ENCODE data around the gene HYCC2.
"Not testable (repeated sequence)": the region's sequence is repeated elsewhere in the genome, so short reads cannot be mapped to it uniquely, and the experiment has no call there.

The HYCC2 gene

DNA sequence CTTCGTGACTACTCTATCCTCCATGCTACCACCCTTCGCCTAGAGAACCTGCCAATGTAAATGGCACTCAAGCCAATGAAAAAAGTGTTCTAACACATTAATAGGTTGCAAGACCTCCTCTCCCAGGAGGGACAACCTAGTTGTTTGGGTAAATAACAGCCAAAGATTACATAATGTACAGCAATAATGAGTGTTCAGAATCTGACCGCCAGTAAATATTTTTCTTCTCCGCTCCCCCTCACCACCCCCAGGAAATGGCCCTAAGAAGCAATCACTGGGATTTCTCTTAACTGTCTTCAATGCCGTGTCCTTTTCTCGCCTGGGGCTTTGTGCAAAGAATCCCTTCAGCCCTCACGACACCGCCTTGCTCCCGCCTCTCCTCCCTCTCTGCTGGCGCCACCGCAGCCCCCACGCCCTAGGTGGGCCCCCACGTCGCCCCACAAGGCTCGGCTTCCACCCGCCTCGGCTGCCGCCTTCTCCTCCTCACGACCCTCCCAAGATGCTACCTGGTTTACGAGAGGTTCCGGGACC lies 458 bp downstream of the HYCC2 start:
- no peak for DNase-seq

DNA sequence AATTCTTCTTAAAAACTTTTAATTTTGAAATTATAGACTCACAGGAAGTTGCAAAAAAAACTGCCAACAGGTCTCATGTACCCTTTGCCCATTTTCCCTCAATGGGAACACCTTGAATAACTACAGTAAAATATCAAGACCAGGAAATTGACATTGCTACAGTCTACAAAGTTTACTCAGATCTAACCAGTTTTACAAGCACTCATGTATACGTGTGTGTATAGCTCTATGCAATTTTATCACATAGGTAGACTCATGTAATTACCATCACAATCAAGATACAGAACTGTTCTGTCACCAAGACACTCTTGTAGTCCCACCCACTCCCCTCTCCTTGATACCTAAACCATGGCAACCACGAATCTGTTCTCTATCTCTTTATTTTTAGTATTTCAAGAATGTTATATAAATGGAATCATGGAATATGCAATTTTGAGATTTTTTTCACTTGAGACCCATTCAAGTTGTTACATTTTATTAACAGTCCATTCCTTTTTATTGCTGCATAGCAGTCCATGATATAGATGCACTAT lies 6.6 kb downstream of the HYCC2 start:
- no peak for DNase-seq

GRCh38 chr2:201063516-201063915 lies 8.0 kb downstream of the HYCC2 start:
- DNase-seq: not testable (repeated sequence)

- no peak for DNase-seq
Observed at GRCh38 chr2:201059961-201060755, 11.3 kb downstream of the HYCC2 start.

DNA sequence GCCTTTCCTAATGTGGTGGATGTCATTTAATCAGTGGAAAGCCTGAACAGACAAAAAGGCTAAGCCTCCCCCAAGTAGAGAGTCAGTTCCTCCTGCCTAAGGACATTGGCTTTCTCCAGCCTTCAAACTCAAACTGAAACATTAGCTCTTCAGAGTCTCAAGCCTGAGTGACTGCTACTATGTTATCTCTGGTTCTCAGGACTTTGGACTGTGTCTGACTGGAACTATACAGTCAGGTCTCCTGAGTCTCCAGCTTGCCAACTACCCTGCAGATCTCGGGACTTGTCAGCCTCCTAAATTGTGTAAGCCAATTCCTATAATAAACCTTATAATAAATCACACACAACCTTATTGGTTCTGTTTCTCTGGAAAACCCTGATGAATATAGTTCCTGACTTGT lies 12.6 kb downstream of the HYCC2 start:
- DNase-seq: no peak

- no peak for DNase-seq
Observed at GRCh38 chr2:201057715-201058248, 13.7 kb downstream of the HYCC2 start.

DNA sequence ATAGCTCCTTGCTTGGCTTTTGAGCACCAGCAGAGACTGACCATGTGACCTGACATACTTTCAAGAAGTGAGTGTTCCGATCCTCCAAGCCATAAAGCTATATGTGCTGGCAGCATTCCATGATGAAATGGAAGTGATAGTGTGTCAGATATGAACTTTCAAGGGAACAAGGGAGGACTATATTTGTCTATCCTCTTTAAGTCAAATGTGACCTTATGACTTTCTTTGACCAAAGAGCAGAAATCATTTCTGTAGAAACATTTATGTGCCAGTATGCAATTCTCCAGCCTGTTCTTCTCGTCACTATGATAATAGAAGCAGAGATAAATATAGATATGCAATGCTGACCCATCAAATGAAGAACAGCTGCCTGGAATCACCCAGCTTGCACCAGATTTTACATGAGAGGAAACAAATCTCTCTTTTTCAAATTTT lies 14.4 kb downstream of the HYCC2 start:
- no peak for DNase-seq

- no peak for DNase-seq
Observed at GRCh38 chr2:201049455-201049854, 22.0 kb downstream of the HYCC2 start.

DNA sequence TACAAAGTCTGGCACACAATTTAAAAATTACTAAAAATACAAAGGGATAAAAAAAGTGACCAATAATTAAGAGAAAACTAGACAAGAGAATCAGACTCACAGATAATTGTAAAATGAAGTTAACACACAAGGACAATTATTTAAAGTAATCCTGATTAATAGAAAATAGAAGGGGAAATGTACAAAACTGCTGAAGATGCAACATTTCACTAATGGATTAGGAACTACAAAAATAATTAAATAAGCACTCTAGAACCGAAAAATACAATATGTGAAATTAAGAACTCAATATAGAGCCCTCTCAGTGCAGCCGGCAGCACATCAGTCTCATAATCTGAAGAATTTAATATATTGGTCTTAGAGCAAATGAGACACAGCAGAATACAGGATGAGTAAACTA lies 24.6 kb downstream of the HYCC2 start:
- no peak for DNase-seq

DNA sequence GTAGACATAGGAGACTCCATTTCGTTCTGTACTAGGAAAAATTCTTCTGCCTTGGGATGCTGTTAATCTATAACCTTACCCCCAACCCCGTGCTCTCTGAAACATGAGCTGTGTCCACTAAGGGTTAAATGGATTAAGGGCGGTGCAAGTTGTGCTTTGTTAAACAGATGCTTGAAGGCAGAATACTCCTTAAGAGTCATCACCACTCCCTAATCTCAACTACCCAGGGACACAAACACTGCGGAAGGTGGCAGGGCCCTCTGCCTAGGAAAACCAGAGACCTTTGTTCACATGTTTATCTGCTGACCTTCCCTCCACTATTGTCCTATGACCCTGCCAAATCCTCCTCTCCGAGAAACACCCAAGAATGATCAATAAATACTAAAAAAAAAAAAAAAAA lies 28.4 kb downstream of the HYCC2 start:
- DNase-seq: not testable (repeated sequence)

DNA sequence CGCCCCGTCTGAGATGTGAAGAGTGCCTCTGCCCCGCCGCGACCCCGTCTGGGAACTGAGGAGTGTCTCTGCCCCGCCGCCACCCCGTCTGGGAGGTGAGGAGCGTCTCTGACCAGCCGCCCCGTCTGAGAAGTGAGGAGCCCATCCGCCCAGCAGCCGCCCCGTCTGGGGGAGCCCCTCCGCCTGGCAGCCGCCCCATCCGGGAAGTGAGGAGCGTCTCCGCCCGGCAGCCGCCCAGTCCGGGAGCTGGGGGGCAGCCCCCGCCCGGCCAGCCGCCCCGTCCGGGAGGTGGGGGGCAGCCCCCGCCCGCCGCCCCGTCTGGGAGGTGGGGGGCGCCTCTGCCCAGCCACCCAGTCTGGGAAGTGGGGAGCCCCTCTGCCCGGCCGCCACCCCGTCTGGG lies 29.0 kb downstream of the HYCC2 start:
- DNase-seq: not testable (repeated sequence)

DNA sequence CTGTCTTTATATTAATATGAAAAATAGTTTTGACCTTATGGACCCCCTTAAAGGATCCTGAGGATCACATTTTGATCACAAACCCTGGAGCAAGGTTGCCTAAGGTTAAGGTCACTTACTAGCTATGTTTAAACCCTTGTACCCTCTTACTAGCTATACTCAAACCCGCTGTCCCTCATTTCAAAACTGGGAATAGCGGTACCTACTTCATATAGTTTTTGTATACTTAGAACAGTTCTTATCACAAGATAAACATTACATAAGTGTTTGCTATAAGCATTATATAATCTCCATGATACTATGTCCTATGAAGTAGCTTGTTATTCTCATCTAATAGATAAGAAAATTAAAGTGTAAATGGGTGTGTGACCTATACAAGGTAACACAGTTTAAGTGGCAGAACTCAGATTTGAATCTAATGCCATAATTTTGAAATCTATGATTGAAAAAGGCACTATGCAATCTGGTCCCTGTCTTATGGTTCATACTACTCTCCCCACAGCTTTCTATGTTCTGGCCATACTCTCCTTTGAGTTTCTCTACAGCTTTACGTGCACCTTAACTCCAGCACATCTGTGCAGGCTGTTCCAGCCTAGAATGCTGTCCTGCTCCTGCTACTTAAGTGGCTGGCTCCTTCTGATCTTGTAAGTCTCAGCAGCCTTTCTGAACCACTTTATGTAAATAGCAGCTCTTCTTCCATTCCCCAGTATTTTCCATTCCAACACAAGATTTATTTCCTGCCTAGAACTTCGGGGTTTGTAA lies 30.4 kb downstream of the HYCC2 start:
- no peak for DNase-seq

DNA sequence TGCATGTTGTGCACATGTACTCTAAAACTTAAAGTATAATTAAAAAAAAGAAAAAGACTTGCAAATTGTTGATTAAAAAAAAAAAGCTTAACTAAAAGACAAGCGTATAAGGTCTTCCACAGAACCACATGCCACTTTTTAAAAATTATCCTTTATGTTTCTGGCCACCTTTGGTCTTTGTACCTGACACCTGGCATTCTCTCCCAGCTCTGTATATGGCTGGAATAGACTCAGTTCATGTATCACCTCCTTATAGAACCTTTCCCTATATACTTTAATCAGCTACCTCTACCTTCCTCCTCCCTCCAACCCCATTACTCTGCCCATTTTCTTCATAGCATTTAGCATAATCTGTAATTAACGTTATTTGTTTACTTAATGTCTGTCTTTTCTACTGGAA lies 32.6 kb downstream of the HYCC2 start:
- no peak for DNase-seq

- not testable (repeated sequence) for DNase-seq
Observed at GRCh38 chr2:201038361-201038760, 33.1 kb downstream of the HYCC2 start.

GRCh38 chr2:201034355-201034754 lies 37.1 kb downstream of the HYCC2 start:
- DNase-seq: not testable (repeated sequence)

GRCh38 chr2:201024518-201024917 lies 47.0 kb downstream of the HYCC2 start:
- DNase-seq: no peak

- no peak for DNase-seq
Observed at GRCh38 chr2:201021914-201022313, 49.6 kb downstream of the HYCC2 start.
